ENCODE results near the gene DPP6.

The DPP6 gene

DNA sequence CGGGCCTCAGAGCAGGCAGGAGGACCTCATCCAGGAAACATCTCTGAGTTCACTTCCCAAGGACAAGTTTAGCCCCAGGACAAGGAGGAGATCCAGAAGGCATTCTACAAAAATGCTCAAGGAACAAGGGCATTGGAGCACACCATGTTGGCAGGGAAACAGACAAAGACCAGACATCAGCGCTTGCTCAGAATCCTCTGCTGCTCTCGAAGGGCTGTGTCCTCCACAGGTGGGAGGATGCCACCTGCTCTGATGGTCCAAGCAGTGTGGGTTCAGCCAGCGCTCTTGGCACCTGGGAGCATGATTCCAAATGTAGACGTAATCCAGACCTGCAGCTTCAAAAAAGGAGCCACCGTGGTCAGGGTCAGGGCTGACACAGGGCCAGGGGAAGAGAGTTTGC lies 160.7 kb downstream of the DPP6 start:
- no peak overlapping the region for H3K4me3 ChIP-seq (replicated peaks; ENCODE audit: low read depth, low read length)
- DNase-seq (ENCODE audit: extremely low read depth, low read depth) = no peak
- no peak for TF ChIP-seq CTCF (IDR thresholded peaks at IDR 0.05; ENCODE audit: low read depth, low read length, missing control alignments)

DNA sequence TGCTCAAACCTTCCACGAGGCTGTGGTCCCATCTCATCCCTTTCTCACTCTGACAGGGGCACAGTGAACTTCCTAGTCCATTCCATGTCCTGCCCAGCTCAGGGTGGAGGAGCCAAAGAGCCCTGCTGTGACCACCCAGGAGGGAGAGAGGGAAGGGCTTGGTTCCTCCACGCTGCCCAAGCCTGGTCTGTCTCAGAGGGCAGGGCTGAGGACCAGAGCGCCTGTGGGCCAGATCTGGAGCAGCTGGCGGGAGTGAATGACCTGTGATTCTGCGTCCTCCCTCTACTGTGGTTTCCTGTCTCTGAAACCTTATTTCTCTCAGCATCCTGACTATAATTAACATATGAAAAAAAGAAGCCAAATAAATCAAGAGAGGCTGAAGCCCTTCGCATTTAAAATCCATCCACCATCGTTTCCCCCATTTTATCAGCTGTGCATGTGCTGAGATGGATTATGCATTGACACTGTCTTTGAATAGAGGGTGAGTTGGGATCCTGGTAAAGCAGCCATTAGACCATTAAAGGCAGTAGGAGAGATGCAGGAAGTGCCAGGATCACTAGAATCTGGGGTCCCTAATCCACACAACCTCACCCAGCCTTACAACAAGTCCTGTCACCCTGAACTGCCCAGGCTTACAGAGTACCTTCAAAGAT lies 165.6 kb downstream of the DPP6 start:
- DNase-seq (ENCODE audit: extremely low read depth, low read depth) = no peak
- TF ChIP-seq CTCF (IDR thresholded peaks at IDR 0.05; ENCODE audit: low read depth, low read length, missing control alignments) = no peak
- no peak overlapping the region for H3K4me3 ChIP-seq (replicated peaks; ENCODE audit: low read depth, low read length)

DNA sequence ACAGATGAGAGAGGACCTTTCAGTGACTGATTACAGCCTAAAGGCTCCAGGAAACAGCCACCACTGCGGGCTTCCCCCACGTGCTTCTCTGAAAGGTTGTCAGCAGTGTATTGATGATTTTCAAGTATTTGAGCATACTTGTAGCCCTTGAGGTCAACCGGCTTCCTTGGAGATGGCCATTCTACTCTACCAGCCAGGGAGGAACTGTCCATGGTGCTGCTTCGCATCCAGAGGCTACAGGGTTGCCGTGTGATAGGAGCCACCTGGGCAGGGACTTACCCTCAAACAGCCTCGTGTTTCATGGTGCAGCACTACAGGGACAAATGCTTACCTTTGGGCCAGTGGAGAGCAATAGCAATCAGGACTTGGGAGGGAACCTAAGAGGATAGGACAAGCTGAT lies 179.5 kb downstream of the DPP6 start:
- no peak for TF ChIP-seq CTCF (IDR thresholded peaks at IDR 0.05; ENCODE audit: low read depth, low read length, missing control alignments)
- DNase-seq (ENCODE audit: extremely low read depth, low read depth) = no peak
- no peak overlapping the region for H3K4me3 ChIP-seq (replicated peaks; ENCODE audit: low read depth, low read length)

DNA sequence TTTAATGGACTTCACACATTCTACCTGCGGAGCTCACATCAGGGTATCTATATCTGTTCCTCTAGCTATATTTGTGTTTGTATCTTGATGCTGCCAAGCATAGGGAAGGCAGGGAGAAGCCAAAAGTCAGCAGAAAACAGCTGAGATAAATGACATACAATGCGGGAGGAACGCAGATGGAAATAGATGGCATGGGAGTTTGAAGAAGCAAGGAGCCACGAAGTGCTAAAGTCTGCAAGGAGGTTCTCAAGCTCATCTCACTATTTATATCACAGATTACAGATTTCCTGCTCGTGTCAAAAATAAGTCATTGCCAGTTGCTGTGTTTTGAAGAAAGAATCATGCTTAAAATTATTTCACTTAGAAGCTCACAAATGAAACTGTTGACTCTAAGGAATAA lies 180.5 kb downstream of the DPP6 start:
- no peak overlapping the region for H3K4me3 ChIP-seq (replicated peaks; ENCODE audit: low read depth, low read length)
- TF ChIP-seq CTCF (IDR thresholded peaks at IDR 0.05; ENCODE audit: low read depth, low read length, missing control alignments) = no peak
- no peak for DNase-seq (ENCODE audit: extremely low read depth, low read depth)

- TF ChIP-seq CTCF (IDR thresholded peaks at IDR 0.05; ENCODE audit: low read depth, low read length, missing control alignments) = no peak
- DNase-seq (ENCODE audit: extremely low read depth, low read depth) = no peak
- H3K4me3 ChIP-seq (replicated peaks; ENCODE audit: low read depth, low read length) = no peak overlapping the region
Measured at GRCh38 chr7:154241988-154242387, 189.8 kb downstream of the DPP6 start.

GRCh38 chr7:154242709-154243108 lies 190.5 kb downstream of the DPP6 start:
- no peak for TF ChIP-seq CTCF (IDR thresholded peaks at IDR 0.05; ENCODE audit: low read depth, low read length, missing control alignments)
- no peak for DNase-seq (ENCODE audit: extremely low read depth, low read depth)

DNA sequence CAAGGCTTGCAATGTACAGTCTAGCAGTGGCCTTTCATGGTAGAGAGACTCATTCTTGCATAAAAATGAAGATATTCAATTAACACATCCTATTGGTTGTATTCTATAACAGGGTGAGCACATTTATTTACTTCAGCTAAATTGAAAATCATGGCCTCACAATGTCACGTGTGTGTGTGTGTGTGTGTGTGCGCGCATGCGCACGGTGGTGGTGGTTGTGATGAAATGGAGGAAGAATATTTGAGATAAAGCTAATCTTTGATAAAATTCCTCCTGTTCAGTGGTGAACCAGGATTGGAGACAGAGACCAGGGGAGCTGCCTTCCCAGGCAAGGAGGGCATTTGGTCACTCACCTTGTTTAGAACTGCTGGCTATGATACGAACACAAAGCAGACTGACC lies 199.8 kb downstream of the DPP6 start:
- DNase-seq (ENCODE audit: extremely low read depth, low read depth) = no peak
- H3K4me3 ChIP-seq (replicated peaks; ENCODE audit: low read depth, low read length) = no peak overlapping the region
- TF ChIP-seq CTCF (IDR thresholded peaks at IDR 0.05; ENCODE audit: low read depth, low read length, missing control alignments) = no peak

More at GRCh38 chr7:154242709-154243108, 190.5 kb downstream of the DPP6 start:
- no peak overlapping the region for H3K4me3 ChIP-seq (replicated peaks; ENCODE audit: low read depth, low read length)
